GM04503 (cell line): ENCODE data around the gene GUF1.

Experiments used
- DNase-seq: peaks from one replicate; pipeline ENCODE4 v3.0.0-alpha.2; 2012; ENCODE audit warnings: low read depth

The GUF1 gene, protein sequence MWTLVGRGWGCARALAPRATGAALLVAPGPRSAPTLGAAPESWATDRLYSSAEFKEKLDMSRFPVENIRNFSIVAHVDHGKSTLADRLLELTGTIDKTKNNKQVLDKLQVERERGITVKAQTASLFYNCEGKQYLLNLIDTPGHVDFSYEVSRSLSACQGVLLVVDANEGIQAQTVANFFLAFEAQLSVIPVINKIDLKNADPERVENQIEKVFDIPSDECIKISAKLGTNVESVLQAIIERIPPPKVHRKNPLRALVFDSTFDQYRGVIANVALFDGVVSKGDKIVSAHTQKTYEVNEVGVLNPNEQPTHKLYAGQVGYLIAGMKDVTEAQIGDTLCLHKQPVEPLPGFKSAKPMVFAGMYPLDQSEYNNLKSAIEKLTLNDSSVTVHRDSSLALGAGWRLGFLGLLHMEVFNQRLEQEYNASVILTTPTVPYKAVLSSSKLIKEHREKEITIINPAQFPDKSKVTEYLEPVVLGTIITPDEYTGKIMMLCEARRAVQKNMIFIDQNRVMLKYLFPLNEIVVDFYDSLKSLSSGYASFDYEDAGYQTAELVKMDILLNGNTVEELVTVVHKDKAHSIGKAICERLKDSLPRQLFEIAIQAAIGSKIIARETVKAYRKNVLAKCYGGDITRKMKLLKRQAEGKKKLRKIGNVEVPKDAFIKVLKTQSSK

GRCh38 chr4:44678094-44679041 is at the start of gene GUF1:
Gene GUF1, plus strand, starts transcription at chr4:44678420. Its CDS starts 203 bp downstream, at chr4:44678623.
- DNase-seq = peak; percentile 50

DNA sequence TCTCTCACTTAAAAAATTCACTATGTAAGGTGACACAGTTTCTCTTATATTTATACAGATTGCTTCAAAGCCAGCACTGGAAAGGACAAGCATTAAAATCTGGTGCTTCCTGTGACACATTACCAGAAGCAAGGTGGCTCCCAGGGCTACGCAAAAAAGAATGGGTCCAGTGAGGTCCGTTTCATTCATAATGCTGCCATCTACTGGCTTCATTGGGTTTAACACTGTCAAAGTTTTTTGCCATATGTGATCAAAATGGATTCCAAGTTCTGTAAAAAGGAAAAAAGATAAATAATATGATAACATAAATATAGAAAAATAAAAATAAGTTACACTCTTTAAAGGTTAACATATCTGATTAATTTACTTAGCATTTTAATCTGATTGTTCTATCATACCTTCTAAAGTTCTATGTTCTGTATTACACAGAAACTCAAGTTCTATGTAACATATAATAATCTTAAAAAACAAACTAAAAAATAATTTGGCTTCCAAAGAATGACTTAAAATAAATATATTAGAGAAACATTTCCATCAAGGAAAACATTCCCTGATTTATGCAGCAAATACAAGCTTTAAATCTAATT is 48.8 kb upstream of the GUF1 start:
- no peak for DNase-seq

DNA sequence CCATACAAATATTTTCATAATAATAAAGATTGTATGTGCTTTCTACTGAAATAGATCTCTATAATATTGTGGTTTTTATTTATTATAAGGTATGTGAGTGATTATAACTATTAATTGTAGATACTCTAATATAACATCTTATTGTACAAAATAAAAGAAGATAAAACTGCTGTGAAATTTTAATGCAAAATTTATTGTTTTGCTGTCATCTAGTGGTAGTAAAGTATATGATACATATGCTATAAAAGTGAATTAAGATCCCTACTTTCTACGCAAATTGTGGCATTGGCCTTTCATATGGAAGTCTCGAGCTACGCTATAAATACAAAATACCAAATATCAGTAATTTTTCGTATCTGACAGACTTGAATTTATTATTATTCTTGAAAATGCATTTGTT is 46.1 kb upstream of the GUF1 start:
- DNase-seq = no peak

- DNase-seq = no peak
These were observed 45.5 kb upstream of the GUF1 start for GRCh38 chr4:44632733-44633132.

GRCh38 chr4:44638091-44638490 is 40.1 kb upstream of the GUF1 start:
- no peak for DNase-seq

- DNase-seq = no peak
These were observed 32.1 kb upstream of the GUF1 start for GRCh38 chr4:44646151-44646550.

DNA sequence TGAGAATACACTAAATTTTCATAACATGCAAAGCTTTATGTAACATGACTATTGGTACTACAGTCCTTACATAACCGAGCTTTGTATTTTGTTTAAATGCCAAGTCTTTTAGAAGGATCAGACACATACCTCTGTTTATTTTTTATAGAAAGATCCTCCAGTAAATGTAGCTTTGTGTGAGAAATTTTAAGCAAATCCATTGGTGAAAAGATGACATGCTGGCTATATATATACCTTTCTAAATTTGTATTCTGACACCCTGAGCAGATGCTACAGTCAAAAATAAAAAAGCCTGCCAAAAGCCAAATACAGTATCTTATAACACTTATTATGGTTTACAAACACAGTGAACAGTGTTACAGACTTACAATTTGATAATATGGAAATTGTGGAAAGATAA is 26.8 kb upstream of the GUF1 start, which contains the start of gene YIPF7:
Gene YIPF7, minus strand, starts transcription at position 201 of the 400 bp plus-strand sequence. CDS start 1,525 bp downstream, outside the sequence.
- DNase-seq = no peak

GRCh38 chr4:44652002-44652401 is 26.2 kb upstream of the GUF1 start:
- DNase-seq = no peak

- no peak for DNase-seq
These were observed 17.8 kb upstream of the GUF1 start for GRCh38 chr4:44660396-44660795.

- no peak for DNase-seq
These were observed 16.1 kb upstream of the GUF1 start for GRCh38 chr4:44661940-44662622.

DNA sequence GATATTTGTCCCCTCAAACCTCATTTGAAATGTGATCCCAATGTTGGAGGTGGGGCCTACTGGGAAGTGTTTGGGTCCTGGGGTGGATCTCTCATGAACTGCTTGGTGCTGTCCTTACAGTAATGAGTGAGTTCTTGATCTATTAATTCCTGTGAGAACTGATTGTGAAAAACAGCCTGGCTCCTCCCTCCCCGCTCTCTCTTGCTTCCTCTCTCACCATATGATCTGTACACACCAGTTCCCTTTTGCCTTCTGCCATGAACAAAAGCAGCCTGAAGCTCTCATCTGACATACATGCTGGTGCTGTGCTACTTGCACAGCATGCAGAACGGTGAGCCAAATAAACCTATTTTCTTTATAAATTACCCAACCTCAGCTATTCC is 15.6 kb upstream of the GUF1 start:
- DNase-seq = no peak

- DNase-seq = no peak
These were observed 14.5 kb upstream of the GUF1 start for GRCh38 chr4:44663539-44664263.

- no peak for DNase-seq
These were observed 9.7 kb upstream of the GUF1 start for GRCh38 chr4:44668526-44668925.

GRCh38 chr4:44670506-44671199 is 7.6 kb upstream of the GUF1 start:
- DNase-seq = no peak

DNA sequence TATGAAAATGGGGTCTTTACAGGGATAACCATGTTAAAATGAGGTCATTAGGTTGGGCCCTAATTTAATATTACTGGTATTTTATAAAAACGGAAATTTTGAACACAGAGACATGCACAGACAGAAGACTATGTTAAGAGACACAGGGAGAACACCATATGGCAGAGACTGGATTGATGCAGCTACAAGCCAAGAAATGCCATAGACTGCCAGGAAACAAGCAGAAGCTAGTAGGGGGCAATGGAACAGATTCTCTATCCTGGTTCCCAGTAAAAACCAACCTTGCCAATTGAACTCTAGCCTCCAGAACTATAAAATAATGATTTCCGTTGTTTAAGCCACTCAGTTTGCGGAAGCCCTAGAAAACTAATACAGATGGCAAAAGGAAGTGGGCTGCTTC is 6.6 kb upstream of the GUF1 start:
- DNase-seq = no peak

DNA sequence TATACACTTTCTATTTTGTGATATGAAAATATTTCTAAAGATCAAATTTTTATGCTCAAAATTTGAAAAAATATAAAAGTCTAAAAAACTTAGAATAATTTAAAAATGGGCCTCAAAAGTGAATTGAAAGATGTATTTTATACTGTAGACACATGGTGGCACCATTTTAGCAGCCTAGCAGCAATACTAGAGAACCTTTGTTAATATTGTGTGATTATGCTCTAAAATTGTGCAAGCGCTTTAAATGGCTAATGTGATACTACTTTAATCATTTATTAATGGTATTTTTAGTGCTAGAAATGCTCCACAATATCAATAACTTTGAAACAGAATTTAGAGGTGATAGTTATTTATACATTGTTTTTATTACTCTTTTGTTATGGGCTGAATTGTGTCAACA is 3.7 kb upstream of the GUF1 start:
- DNase-seq = no peak

- DNase-seq = no peak
These were observed 2.9 kb upstream of the GUF1 start for GRCh38 chr4:44675366-44675765.

GRCh38 chr4:44679060-44679459 is 840 bp downstream of the GUF1 start:
- no peak for DNase-seq

DNA sequence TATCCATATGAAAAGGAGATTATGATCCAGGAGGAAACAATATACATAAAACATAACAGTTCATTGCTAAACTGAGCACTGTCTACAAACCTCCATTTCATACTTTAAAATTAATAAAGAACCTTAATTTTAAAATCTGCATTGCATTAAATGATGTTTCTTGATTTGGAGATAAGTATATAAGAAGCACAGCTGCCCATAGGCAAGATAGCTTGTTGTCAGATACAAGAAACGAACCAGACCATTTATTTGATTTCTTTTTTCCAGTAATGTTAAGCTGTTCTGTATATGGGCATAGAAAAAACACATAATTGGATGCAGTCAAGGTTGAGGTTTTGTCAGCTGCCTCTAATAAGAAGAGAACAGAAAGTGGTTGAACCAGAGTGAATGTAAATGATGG is 6.4 kb downstream of the GUF1 start:
- DNase-seq = no peak

DNA sequence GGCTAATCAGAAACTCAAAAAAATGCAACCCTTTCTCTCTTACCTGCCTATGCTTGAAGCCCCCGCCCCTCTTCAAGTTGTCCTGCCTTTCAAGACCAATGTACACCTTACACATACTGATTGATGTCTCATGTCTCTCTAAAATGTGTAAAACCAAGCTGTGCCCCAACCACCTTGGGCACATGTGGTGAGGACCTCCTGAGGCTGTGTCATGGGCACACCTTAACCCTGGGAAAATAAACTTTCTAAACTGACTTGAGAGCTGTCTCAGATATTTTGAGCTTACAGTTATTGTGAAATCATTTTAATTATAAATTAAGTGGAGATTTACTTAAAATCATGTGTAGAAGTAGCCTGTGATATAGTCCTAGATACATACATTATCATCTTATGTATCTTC is 22.2 kb downstream of the GUF1 start:
- DNase-seq = no peak
